ENCODE measurements around the gene RAB44.

GRCh38 chr6:36698871-36699271, 1.2 kb downstream of the RAB44 start:
- TF ChIP-seq, protein P1, sequence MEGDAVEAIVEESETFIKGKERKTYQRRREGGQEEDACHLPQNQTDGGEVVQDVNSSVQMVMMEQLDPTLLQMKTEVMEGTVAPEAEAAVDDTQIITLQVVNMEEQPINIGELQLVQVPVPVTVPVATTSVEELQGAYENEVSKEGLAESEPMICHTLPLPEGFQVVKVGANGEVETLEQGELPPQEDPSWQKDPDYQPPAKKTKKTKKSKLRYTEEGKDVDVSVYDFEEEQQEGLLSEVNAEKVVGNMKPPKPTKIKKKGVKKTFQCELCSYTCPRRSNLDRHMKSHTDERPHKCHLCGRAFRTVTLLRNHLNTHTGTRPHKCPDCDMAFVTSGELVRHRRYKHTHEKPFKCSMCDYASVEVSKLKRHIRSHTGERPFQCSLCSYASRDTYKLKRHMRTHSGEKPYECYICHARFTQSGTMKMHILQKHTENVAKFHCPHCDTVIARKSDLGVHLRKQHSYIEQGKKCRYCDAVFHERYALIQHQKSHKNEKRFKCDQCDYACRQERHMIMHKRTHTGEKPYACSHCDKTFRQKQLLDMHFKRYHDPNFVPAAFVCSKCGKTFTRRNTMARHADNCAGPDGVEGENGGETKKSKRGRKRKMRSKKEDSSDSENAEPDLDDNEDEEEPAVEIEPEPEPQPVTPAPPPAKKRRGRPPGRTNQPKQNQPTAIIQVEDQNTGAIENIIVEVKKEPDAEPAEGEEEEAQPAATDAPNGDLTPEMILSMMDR (conservative IDR thresholded peaks at IDR 0.05): no peak
- TF ChIP-seq EZH2 (IDR thresholded peaks at IDR 0.05; ENCODE audit: low read depth): no peak

All from PC-9 (cell line).